HUDEP-2 (cell line): ENCODE measurements around the gene WSB2.
"Not testable (repeated sequence)": the region's sequence is repeated elsewhere in the genome, so short reads cannot be mapped to it uniquely, and the experiment has no call there.

Experiments
- DNase-seq, 76 experiments: peaks; one replicate each; lab custom pipeline; 2025; ENCODE audit not compliant: unreplicated experiment in 76 of 76; lab: John Stamatoyannopoulos, UW

WSB2 gene

DNA sequence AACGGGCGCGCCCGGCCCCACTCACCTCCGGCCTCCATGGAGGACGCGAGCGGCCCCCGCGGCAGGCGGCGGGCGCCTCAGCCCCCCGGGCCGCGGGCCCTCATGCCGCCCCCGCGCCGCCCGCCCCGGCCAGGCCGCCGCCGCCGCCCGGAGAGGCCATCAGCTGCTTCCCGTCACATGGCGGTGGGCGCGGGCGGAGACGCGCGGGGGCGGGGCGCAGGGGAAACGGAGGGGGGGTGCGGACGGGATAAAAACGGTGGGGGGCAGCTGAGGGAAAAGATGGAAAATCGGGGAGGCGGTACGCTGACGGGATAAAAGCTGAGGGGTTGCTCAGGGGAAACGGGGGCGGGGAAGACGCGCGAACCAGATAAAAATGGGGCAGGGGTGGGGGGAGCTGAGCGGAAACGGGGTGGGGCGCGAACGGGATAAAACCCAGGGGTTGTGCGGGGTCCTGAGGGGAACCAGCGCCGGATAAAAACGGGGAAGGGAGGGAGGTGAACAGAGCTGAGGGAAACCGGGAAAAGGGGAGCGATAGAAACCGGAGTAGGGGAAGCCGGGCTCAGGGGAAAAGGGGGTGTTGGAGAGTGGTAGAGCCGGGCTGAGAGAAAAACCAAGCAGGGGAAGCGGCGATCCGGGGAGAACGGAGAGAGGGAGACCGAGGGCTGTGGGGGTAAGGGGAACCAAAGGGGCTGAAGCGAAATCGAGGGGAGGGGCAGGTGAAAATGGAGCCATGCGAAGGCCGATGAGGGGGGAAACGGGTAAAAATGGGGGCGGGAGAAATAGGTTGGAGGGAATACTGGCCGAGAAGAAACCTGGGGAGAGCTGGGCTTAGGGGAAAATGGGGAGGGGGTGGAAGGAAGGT lies at the start of gene WSB2:
TSS of gene WSB2 (minus strand) at position 169 of the 862 bp plus-strand sequence. CDS start at position 38, 131 bp downstream.
- peak in 45 of 76 experiments; percentile 6 to 63 (median 33) for DNase-seq

DNA sequence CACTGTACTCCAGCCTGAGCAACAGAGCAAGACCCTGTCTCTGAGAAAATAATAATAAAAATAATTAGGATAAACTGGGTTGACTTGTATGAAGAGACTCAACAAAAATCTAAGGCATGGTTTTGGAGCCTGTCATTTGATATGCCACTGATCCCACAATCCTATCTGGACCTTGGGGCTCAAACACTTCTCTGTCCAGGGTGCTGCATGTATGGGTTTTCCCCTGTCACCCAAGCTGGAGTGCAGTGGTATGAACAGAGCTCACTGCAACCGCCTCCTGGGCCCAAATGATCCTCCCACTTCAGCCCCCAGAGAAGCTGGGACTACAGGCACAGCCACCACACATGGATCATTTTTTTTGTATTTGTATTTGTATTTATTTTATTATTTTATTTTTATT lies 48.1 kb upstream of the WSB2 start:
- no peak for DNase-seq

DNA sequence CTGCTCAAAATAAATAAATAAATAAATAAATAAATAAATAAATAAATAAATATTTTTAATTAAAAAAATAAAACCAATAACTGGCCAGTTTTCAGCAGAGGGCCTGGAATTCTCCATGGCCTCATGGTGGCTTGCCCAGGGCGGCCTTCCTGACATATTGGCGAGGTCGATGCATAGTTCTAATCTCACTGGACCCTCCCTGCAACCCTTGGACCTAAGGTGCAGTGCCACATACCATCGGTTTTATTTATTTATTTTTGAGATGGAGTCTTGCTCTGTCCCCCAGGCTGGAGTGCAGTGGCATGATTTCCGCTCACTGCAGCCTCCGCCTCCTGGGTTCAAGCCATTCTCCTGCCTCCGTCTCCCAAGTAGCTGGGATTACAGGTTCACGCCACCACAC lies 46.7 kb upstream of the WSB2 start:
- DNase-seq, result no peak

DNA sequence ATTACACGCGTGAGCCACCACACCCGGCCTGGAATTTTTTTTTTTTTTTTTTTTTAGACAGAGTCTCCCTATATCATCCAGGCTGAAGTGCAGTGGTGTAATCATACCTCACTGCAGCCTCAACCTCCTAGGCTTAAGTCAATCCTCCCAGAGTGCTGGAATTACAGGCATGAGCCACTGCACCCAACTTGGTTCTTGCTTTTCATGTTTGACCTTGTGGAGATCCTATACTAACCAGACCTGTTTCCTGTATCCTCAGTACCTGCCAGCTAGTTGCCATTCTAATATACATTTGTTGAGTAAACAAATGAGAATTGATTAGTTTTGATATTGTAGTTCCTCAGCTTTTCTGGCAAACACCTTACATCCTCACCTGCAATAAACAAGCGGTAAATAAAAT lies 46.0 kb upstream of the WSB2 start:
- DNase-seq, result no peak

DNA sequence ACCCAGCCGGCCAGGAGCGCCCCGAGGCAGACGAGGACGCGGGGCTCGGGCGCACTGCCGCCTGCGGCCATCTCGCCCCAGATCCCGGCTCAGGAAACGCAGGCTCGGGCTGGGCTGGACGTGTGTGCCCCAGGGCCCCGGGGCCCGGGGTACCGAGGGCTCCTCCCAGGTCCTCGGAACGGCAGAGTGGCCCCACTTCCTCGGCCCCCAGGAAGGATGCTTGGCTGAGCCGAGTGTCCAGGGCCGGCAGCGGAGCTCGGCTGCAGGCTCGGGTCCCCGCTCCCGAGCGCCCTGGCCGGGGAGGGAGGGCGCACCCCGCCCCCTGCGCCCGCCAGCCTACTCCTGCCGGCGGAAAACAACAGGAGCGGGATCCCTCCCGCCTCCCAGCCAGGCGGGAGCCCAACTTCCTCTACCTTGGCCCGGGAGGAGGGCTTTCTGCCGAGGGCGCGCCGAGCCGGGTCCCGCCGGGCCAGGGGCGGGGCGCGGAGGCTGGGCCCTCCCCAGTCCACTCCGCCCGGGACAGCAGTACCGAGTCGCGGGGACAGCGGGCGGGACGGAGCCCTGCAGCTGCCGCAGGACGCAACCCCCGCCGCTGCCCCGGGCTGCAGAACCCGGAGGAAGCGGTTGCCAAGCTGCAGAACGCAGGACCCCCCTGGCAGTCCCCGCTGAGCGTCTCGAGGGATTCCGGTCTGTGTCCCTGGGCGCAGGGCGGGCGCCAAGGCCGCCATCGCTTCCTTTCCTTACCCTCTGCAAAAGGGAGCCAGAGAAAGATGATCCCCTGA lies 42.8 kb upstream of the WSB2 start, which contains the start of gene VSIG10:
TSS of gene VSIG10 (minus strand) at position 411 of the 782 bp plus-strand sequence. CDS start at position 71, 340 bp downstream.
- no peak for DNase-seq

DNA sequence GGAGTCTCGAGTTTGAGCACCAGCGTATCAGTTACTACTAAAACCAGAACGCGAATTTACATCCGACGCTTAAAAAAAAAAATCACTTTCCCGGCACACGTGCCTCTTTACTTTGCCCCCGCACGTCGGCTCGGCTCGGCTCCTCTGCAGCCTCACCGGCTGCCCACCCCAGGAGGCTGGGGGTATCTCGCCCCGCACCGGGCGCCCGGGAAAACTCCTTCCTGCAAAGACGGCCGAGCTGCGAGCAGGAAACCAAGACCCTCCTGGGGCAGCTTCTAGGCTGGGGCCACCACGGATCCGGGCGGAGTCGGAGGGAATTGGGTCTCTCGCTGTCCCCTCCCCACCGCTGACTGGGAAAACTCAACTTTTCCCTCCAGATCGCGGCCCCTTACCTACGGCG lies 42.2 kb upstream of the WSB2 start:
- DNase-seq, result no peak

DNA sequence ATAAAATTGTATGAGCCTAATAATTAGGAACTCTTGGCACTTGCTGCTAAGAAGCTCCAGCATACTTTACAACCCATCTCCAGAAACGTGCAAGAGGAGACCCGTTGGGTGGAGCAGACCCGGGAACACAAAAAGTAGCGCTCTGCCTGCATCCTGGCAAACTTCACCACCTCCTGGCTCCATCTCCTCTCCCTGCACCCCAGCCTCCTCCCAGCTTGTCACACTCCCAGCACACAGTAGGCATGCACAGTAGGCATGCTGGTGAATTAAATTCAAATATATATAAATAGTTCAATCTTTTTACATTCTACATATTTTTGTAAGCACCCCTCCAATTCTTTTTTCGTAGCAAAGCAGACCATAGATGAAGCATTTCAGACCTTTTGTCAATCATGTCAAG lies 41.6 kb upstream of the WSB2 start:
- no peak for DNase-seq

DNA sequence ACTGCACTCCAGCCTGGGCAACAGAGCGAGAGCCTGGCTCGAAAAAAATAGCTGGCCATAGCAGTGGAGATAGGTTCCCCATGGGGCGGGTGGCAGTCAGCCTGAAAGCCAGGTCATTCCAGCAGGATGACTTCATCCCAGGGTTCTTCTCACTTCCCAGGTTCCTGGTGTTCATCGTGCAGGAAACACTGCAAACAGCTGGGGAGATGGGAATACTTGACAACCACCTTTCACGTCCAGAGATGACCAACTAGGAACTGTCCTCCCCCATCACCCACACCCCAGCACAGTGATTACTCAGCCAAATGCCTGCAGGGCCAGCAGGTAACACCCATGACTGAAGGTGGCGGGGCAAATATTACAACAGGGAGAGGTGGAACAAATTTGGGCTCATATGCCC lies 41.1 kb upstream of the WSB2 start:
- DNase-seq, result no peak

DNA sequence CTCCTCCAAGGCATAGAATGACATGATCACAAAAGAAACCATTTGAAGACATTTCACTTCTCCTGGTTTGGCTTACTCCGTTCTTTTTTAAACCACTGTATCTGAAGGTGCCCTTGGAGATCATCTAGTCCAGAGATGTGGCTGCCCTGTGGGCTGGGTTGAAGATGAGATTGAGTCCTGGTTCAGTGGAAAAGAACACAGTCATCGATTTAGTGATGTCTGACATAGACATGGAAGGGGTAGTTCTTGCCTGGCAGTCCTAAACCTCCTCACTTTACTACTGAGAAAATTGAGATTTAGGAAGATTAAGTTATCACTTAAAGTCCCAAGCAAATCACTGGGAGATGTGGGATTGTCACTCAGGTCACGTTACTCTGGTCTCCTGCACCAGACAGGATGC lies 40.1 kb upstream of the WSB2 start:
- no peak for DNase-seq

DNA sequence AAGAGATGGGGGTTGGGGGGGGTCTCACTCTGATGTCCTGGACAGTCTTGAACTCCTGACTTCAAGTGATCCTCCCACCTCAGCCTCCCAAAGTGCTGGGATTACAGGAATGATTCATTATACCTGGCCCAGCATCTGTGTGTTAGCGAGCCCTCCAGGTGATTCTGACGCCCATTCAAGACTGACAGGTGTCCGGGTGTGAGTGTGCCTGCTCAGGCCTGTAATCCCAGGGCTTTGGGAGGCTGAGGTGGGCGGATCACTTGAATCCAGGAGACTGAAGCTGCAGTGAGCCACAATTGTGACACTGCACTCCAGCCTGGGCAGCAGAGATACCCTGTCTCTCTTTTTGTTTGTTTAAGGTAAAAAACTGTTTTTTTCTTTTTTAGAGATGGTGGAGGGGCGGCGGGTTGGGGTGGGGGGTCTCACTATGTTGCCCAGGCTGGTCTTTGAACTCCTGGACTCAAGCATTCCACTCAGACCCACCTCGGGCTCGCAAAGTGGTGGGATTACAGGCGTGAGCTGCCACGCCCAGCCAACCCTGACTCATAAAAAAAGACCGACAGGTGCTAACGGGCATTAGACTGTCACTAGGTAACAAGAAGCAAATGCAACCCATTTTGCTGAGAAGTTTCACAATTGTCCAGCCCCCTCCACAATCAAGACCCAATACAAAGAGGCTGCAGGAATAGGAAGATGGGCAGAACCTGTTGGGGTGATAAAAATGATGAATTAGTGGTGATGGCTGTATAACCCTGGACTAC lies 38.1 kb upstream of the WSB2 start:
- no peak for DNase-seq

DNA sequence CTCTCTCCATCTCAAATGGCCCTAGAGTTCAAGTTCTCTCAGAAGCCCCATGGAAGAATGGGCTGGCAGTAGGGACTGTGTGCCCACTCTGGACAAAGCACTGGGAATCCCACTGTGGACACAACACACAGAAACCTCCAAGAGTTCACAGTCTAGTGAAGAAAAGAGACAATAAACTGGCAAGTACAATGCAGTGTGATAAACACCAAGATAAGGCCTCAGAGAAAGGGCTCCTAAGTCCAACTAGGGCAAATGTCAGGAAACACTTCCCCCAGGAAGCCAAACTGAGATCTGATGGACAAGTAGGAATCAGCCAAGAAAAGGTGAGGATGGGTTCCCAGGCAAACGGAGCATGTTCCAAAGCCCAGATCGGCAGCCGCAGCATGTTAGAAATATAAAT lies 37.4 kb upstream of the WSB2 start:
- DNase-seq, result no peak

DNA sequence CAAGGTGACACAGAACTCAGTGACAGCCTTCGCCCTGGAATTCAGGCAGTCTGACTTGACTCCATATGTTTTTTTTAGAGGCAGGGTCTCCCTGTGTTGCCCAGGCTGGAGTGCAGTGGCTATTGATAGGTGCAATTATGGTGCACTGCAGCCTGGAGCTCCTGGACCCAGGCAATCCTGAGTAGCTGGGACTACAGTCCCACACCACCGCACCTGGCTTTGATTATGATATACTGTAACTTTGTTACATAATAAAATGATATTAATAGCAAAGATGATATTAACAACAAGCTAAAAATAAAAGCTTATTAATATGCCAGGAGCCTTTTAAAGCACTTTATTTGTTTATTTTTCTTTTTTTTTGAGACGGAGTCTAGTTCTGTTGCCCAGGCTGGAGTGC lies 33.1 kb upstream of the WSB2 start:
- no peak for DNase-seq

DNA sequence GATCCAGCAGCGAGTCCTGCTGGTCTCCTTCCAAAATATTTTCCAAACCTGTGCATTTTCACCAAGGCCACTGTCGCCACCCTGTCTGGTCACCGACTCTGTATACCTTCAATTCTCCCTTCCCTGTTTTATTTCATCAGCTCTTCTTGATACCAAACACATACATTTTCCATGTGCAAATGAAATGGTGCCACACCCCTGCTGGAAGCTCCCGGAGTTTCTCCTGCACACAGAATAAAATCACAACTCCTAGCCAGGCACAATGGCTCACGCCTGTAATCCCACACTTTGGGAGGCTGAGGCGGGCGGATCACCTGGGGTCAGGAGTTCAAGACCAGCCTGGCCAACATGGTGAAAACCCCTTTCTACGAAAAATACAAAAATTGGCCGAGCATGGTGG lies 28.8 kb upstream of the WSB2 start:
- no peak for DNase-seq

DNA sequence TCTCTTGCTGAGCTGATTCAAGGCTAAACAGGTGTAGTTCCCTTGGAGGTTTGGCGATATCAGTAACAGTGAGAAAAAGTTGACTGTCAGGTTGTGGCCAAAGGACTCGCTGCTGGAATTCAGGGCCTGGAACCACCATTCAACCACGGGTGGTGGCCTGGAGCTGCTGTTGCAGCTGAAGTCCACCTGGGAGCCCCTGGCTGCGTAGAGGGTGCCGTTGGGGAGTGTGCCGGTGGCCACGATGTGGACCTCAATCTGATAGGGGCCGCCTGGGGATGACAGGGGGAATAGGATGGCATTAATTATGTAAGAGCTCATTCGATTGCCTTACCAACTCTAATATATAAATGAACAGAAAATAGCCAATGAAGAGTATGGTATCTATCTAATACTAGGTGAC lies 21.2 kb upstream of the WSB2 start:
- no peak for DNase-seq

DNA sequence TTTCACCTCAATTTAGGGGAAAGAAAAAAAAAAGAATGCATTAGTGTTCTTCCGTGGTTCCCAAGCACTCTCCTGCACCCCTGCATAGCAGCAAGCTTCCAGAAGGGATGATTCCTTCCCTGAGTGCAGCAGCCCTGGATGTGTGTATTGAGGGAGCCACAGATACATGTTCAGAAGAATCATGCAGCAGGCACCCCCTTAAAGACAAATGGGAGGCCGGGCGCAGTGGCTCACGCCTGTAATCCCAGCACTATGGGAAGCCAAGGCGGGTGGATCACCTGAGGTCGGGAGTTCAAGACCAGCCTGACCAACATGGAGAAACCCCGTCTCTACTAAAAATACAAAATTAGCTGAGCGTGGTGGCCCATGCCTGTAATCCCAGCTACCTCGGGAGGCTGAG lies 20.5 kb upstream of the WSB2 start:
- DNase-seq, result not testable (repeated sequence)

DNA sequence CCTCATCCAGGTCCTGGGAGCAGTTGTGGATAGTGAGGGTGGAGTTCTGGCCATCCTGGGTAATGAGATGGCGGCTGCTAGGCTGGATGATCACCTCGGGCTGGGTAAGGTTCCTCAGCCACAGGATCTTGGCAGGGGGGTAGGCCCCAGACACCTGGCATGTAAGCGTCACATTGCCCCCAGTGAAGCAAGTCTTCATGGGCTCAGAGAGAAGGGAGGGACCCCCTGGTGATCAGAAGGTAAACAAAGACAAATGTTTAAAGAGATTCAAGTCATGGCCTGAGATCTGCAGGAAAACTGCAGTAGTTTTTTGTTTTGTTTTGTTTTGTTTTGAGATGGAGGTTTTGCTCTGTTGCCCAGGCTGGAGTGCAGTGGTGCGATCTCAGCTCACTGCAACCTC lies 12.8 kb upstream of the WSB2 start:
- DNase-seq, result no peak

DNA sequence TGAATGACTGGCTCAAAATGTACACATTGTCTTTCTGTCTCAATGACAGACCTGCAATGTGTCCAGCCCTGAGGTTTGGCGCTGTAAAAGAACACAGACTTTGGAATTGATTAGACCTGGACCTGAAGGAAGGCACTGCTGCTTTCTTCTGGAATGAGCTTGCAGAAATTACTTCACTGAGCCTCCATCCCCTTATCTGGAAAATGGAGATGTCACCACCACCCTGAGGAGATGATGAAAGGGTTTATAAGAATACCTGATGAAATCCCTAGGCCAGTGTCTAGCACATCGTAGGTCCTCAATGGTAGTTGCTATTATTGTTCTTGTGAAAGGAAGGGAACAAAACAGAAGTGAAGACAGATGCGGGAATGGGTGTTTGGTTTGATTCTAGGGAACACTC lies 9.7 kb upstream of the WSB2 start:
- DNase-seq, result no peak

DNA sequence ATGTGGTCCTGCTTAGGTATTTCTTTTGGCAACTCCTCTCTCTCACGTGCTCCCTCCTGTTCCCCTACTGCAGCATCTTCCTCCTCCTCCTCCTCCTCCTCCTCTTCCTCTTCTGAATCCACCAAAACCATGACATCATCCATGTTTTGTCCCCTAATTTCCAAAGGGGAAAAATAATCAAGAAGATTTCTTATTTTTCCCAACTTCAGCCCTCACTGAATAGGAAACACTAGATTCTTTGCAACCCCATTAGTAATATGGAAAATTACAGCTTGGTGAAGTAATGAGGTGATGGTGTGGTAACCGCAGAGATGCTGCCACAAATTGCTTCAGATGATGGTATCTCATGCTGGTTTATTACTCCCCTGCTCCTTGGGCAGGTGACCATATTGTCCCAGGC lies 7.5 kb upstream of the WSB2 start:
- DNase-seq, result no peak

DNA sequence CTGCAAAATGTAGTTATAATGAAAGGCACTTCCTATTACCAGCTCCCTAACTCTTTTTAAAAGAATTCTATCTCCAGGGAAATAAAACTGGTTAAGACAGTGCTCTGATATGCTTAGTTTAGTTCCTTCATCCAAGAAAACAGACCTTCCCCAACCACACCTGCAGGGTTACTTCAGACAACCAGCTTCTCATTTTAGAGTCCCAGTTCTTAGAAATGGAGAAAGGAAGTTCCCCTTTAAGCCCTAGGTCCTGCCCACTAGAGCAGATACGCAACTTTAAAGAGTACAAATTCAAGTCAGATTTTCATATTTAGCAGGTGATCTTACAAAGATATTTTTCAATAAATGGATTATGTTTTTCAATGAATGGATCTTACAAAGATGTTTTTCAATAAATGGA lies 4.4 kb upstream of the WSB2 start:
- DNase-seq, result no peak

DNA sequence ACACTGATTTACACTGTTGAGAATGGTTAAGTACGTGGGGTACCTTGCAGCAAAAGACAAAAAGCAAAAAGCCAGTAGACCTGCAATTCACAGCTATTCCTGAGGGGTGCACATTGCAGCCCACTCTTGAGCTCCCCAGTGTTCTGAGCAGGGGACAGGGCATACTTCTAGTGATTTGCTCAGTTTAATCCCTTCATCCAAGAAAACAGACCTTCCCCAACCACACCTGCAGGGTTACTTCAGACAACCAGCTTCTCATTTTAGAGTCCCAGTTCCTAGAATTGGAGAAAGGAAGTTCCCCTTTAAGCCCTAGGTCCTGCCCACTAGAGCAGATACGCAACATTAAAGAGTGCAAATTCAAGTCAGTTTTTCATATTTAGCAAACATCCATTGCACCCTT lies 3.6 kb upstream of the WSB2 start:
- DNase-seq, result peak in 2 of 76 experiments; percentile 2 to 6
